Left ventricle myocardium superior (tissue), 1 donor: Measurements from ENCODE around the gene HES4. TPM values are rescaled to one million over a fixed set of nuclear protein-coding genes. Genes with fewer than 3 reads are reported as not detected.
A peak's percentile ranks its signal among the peaks of the same experiment; 100 is the strongest.
"Not testable (repeated sequence)": the region's sequence is repeated elsewhere in the genome, so short reads cannot be mapped to it uniquely, and the experiment has no call there.

Source experiments
- ATAC-seq: fragments of 200-7000 bp; cut with Tn5 transposase; one replicate; pipeline ENCODE4 v1.9.1; 2020; ENCODE audit warnings: mild to moderate bottlenecking, moderate library complexity
- DNase-seq: peaks from one replicate; pipeline ENCODE4 v3.0.0-alpha.2; 2020
- intact Hi-C: fragments of 100-400 bp; cut with micrococcal nuclease; formaldehyde crosslinking; loops from one replicate; pipeline ENCODE4 v1.11.0; 2022
- total RNA-seq: library from RNA; stranded (reverse); fragmentation: NEBNext Ultra II Directional; extraction: Animal tissue kit (Norgen Biotek cat#: 25700); gene quantifications from one replicate; pipeline ENCODE4 v1.2.1, GENCODE V29; 2021
- donor health status: DM: no; HTN: yes; CAD: no; lungs with severe emphysema.

The HES4 gene
- total RNA-seq, 1 donor from 2014 or later: 39.4 TPM

DNA sequence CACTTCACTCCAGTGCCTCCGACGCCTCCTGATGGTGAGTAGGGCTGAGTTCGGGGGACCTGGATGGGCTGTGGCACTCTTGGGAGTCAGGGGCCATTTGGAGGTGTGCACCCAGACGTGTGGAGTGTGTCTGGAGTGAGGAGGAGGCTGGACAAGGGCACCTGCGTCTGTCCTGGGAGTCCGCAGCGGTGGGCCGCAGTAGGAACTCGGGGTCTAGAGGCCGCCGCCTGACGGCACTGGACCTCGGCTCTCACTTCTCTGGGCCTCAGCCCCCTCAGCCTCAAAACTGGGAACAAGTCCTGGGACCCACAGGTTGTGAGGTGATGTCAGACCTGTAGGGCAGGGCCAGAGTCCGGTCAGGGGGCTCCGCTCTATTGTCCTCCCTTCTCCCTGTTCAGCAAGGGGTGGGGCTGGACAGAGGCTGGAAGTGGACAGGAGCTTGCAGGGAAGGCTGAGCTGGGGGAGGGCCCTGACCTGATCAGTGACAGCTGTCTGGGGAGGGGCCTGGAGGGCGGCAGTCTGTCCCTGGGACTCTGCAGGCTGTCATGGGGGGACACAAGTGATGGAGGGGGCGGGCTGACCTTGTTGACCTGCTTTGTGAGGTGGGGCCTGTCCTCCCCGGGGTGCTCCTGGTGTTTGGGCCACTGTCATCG is 35.5 kb upstream of the HES4 start:
- intact Hi-C loops: no loop called here
- ATAC-seq: no peak
- no peak for DNase-seq

DNA sequence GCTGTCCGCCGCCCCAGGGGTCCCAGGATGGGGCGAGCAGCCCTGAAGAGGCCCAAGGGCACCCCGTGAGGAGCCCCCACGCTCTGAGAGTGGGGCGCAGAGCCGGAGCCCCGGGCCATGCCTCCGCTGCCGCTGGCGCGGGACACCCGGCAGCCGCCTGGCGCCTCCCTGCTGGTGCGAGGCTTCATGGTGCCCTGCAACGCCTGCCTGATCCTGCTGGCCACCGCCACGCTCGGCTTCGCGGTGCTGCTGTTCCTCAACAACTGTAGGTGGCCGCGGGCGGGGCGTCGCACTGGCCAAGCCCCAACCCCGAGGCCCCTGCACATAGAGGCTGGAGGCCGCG is 34.5 kb upstream of the HES4 start:
- DNase-seq (no peak), ATAC-seq (peak; percentile 3)
- intact Hi-C loops: no loop called here

DNA sequence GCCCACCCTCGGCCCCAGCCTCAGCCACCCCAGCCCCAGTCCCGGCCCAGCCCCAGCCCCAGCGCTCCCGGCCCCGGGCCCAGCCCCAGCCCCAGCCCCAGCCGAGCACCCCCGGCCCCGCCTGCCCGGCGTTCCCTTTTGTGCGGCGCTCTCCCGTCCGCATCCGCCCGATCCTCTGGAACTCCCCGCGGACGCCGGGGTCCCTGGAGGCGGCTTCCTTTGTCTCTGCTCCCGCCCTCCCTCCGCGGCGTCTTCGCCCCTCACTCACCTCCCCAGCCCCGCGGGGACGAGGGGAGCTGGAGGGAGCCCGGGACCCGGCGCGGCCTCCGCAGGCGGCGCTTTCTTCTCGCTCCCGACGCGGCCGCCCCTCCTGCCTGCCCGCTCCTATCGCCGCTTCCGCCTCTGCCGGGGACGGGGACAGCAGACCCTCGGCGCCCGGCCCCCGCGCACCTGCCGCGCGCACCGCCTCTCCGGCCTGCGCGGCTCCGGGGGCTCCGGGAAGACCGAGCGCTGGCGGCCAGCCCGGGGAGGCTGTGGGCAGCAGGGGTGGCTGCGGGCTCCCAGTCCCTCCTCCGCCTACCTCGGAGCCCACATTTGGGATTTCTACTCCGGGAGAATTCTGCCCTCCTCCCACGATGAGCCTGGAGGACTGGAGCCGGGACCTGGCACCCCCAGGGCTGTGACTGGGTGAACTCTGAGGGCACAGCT is 34.0 kb upstream of the HES4 start:
- DNase-seq (no peak), ATAC-seq (no peak)
- intact Hi-C loops: no loop called here

- DNase-seq: peak; percentile 87
- ATAC-seq: peak; percentile 87
- intact Hi-C loops: no loop called here
Measured at GRCh38 chr1:1033009-1033587, 33.2 kb upstream of the HES4 start.

DNA sequence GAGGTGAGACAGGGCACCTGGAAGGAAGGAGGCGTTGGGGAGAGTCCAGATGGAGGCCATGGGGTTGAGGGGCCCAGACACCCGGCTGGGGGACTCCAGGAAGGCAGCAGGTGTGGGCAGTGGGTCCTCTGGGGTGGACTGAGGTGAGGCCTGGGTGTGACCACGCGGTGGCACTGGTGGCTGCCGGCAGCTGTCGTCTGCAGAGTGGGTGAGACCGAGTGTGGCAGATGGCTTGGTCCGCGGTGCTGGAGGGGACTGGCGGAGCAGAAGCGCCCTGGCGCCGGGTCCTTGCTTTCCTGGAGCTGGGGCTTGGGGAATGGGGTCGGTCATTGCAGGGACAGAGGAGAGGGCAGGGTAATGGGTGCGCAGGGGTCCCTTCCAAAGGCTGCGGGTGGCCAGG is 32.5 kb upstream of the HES4 start:
- peak; percentile 55 for DNase-seq
- ATAC-seq: peak; percentile 77
- intact Hi-C loops: no loop called here

- intact Hi-C loops: no loop called here
- DNase-seq (no peak), ATAC-seq (no peak)
Measured at GRCh38 chr1:1031659-1032235, 31.9 kb upstream of the HES4 start.

- ATAC-seq, DNase-seq, intact Hi-C loops: not testable (repeated sequence)
Measured at GRCh38 chr1:1030867-1031658, 31.2 kb upstream of the HES4 start.

DNA sequence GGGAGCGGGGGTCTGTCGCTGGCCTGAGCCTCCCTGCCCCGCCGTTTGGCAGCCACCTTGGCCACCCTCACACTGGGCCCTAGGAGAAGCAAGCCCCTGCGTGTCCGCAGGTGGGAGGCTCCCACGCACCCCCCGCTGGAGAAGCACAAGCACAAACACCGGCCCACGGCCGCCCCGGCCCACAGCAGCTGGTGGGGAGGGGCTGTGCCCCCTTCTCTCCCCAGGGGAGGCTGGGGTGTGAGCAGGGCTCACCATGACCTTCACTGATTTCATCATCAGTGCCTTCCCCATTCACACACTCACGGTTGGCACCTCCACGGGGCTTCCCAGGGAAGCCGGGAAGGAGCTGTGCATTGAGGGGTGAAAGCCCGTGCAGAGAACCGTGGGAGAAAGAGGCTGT is 27.9 kb upstream of the HES4 start:
- DNase-seq (no peak), ATAC-seq (no peak)
- intact Hi-C loops: no loop called here

GRCh38 chr1:1026599-1027413 is 26.9 kb upstream of the HES4 start:
- ATAC-seq: no peak
- intact Hi-C loops: no loop called here
- no peak for DNase-seq

DNA sequence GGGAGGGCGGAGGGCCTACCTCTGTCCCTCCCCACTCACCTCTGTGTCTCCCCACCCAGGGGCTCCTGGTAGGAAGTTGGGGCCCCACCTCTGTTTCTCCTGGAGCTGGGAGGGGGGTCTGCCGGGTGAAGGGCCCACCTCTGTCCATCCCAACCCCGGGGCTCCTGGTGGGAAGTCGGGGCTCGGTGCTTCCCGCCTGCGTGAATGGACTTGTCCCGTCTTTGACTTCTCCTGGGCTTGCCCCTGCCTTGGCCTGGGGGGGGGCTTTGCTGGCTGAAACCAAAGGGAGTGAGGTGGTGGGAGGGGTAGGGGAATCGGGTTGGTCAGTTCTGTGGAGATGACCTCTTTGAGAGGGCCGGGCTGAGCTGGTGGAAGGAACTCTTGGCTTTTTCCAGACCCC is 25.8 kb upstream of the HES4 start:
- DNase-seq (no peak), ATAC-seq (no peak)
- intact Hi-C loops: no loop called here

DNA sequence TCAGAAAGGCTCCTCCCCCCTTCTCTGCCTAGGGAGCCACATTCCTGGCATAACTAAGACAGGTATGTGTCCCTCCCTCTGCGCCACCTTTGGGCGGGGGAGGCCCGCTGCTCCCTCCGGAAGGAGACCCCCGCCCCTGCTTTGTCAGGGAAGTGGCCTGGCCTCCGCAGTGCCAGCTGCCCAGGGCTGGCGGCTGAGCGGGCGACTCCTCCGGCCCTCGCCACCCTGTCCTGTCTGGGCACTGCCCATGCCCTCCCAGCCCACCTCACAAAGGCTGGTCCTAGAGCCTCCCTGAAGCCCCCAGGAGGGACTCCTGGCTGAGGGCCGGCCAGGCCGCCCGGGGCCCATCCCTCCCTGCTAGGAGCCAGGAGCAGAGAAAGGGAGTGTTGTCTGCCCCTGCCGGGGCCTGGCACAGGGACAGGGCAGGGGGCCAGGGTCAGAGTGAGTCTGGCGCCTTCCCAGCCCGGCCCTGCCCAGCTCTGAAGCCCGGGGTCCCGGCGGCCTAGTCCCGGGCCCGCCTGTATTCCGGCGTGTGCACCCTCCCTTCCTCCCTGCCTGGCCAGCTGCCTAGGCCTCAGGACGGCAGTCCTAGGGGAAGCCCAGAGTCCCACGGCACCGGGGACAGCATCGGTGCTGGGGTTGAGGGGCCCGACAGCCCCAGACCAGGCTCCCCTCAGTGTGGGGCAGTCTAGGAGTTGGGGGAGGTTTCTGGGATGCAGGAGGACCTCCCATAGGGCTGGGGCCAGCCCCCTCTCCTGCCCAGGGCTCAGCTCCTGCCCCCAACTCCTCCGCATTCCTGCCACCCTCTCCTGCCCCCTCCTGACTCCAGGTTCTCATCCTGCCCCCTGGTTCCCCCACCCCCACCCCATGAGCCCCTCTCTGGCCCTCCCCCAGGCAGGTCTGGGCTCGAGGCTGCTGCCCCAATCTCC is 25.1 kb upstream of the HES4 start:
- ATAC-seq: peak; percentile 35
- intact Hi-C loops: no loop called here
- DNase-seq: no peak

DNA sequence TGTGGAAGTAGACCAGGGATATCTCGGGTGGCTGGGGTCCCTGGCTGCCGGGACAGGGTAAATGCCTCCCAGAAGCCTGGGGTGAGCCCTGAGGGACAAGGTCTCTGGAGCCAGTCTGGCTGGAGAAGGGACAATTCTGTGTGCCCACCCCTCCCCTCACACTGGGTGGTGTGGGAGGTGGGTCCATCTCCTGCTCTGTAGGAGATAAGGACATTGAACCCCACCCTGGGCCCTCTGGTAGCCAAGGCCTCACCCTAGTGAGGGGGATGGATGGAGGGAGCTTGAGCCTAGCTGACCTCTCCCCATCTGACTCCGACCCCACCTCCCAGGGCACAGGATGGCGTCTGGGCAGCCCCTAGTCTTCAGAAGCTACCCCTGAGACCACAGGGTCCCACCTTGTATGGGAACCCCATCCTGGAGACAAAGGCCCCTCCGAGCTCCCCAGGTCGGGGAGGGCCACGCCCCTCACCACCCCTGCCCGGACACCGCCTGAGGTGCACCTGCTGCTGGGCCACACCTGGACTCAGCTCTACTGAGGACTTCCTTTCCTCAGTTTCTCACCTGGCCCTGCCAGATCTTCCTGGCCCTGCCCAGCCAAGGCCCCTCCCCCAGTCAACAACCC is 24.4 kb upstream of the HES4 start:
- intact Hi-C loops: no loop called here
- DNase-seq (no peak), ATAC-seq (no peak)

GRCh38 chr1:1023700-1024099 is 23.8 kb upstream of the HES4 start:
- intact Hi-C loops: no loop called here
- no peak for ATAC-seq
- no peak for DNase-seq

DNA sequence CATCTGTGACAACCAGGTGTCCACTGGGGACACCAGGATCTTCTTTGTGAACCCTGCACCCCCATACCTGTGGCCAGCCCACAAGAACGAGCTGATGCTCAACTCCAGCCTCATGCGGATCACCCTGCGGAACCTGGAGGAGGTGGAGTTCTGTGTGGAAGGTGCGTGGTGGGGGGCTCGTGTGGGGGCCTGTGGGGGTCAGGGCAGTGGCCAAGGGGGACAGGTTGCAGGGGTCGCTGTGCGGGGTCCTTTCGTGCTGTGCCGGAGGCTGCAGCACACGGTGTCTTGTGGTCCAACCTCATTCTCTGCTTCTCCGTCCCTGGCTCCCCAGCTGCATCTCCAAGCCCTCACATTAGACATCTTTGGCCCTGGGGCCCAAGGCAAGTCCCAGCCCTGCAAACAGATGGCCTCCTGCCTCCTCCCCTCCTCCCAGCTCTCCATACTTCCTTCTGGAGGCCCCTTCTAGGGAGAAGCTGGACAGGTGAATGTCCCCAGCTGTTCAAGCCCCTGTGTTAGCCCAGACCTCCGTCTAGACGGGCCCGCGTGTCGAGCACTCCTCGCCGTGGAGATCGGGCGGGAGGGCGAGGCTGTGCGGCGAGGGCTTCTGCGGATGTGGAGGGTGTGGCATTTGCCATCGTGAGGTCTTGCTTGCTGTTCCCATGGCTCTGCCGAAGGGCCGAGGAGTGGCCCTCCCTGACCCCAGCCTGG is 22.6 kb upstream of the HES4 start:
- intact Hi-C loops: no loop called here
- no peak for DNase-seq
- no peak for ATAC-seq

GRCh38 chr1:1021920-1022259 is 22.0 kb upstream of the HES4 start:
- ATAC-seq: no peak
- intact Hi-C loops: no loop called here
- DNase-seq: no peak

- ATAC-seq (peak; percentile 16), DNase-seq (peak; percentile 81)
- intact Hi-C loops: no loop called here
Measured at GRCh38 chr1:1021010-1021919, 21.4 kb upstream of the HES4 start.
